ENCODE data around the gene ERC2. TPM values are rescaled to one million over a fixed set of nuclear protein-coding genes. Genes with fewer than 3 reads are reported as not detected.

The ERC2 gene
- total and polyA plus RNA-seq, 2 of the 8 experiments (the other 6 are each of a cell fraction or from before 2014, with no cell fraction given) = 16.4 to 22.8 TPM

- TF ChIP-seq HDAC2 (IDR thresholded peaks at IDR 0.05; ENCODE audit: borderline replicate concordance in 1 of 2, low read depth in 2 of 2, low read length in 2 of 2) (no peak), EZH2 (IDR thresholded peaks at IDR 0.05; ENCODE audit: low read depth, low read length, severe bottlenecking) (no peak), POU5F1 (IDR thresholded peaks at IDR 0.05; ENCODE audit: low read depth, low read length) (no peak), CREB1 (IDR thresholded peaks at IDR 0.05) (no peak), KDM4A (IDR thresholded peaks at IDR 0.05; ENCODE audit: low read depth, low read length, severe bottlenecking) (peak; percentile 46), SUZ12 (IDR thresholded peaks at IDR 0.05; ENCODE audit: low read length) (peak; percentile 15; the same call in 1 of the 2 replicates), NRF1 (IDR thresholded peaks at IDR 0.05; ENCODE audit: low read depth, low read length) (peak; percentile 69), SP1 (IDR thresholded peaks at IDR 0.05; ENCODE audit: low read depth, low read length) (no peak), SIN3A (conservative IDR thresholded peaks at IDR 0.05 in 1 of 2, IDR thresholded peaks at IDR 0.05 in 1 of 2; ENCODE audit: low read depth in 1 of 2, low read length in 2 of 2) (0 out of 4 replicates have a peak, but pooled peaks of 1 of the 2 experiments have one; percentile 27), CBX5 (IDR thresholded peaks at IDR 0.05; ENCODE audit: low read depth, low read length) (no peak), TCF12 (IDR thresholded peaks at IDR 0.05; ENCODE audit: low read depth, low read length) (no peak), BRCA1 (IDR thresholded peaks at IDR 0.05; ENCODE audit: low read depth, low read length) (no peak), YY1 (IDR thresholded peaks at IDR 0.05; ENCODE audit: low read depth, low read length) (no peak), ZNF274 (IDR thresholded peaks at IDR 0.05; ENCODE audit: borderline replicate concordance, extremely low read depth, low read length) (no peak), FOSL1 (IDR thresholded peaks at IDR 0.05; ENCODE audit: insufficient read depth, low read depth, low read length) (no peak), POLR2A (IDR thresholded peaks at IDR 0.05; ENCODE audit: control extremely low read depth in 1 of 2, low read depth in 2 of 2, low read length in 2 of 2) (no peak), RXRA (IDR thresholded peaks at IDR 0.05; ENCODE audit: insufficient read depth, low read depth, low read length) (no peak), CBX8 (IDR thresholded peaks at IDR 0.05; ENCODE audit: borderline replicate concordance, low read depth, low read length) (no peak), SP2 (IDR thresholded peaks at IDR 0.05; ENCODE audit: low read length) (no peak)
Measured at GRCh38 chr3:55488398-55489055, 979.7 kb downstream of the ERC2 start (continued).

Data from H1 (cell line).